ENCODE data around the gene B9D1. TPM values are rescaled to one million over a fixed set of nuclear protein-coding genes. Genes with fewer than 3 reads are reported as not detected.
A peak's percentile ranks its signal among the peaks of the same experiment; 100 is the strongest.

Gene B9D1
- total RNA-seq, 1 donor from 2014 or later: 9.9 TPM

DNA sequence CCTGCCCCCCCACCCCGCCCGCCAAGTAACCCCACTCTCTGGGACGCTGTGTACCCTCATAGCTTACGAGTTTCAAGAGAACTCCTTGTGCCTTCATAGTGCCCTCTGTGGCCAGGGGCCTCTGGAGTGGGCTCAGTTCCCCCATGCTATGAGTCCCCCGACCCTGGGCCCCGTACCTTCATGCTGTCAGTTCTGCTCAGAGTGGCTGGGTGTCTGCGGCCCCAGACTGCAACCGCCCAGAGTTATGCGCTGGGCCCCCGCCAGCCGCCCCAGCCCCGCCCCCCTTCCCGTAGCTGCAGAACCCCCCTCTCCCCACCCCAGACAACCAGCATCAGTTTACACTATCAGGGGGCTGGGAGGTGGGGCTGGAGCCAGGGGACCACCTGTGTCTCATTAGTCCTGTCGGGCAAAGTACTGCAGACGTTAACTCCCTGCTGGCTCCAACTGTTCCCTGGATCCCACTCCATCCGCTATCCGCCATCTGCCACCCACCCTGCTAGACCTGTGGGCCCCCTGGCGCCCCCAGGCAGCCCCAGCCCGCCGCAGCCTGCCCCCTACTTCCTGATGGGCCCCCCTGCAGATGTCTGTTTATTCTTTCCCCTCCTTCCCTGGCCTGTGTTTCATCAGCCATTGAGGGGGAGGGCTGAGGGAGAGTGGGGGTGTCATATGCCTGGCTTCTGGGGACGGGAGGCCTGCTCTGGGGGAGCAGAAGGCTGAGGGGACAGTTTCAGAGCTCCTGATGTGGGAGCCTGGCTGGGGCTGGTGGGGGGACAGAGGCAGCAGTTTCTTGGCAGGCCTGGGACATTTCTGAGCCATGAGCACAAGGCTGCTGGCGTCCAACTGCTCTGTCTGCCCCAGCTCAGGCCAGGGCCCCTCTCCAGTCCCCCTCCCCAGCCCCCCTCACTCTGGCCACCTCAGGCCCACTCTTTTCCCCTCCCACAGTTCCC lies 24.7 kb upstream of the B9D1 start, which contains the start of gene MFAP4:
Gene MFAP4 (minus strand): TSS at position 217 of the 947 bp plus-strand sequence. CDS start 35 bp downstream, at position 182.
- peaks cover 40% of the 10 kb centered on the region for H3K4me1 ChIP-seq
- peak; percentile 14 for ATAC-seq
- H3K27ac ChIP-seq: peak within 1 kb of the TSS; percentile 89
- peak within 1 kb of the TSS; percentile 44 for H3K4me3 ChIP-seq
- no peak for TF ChIP-seq CTCF (IDR thresholded peaks at IDR 0.05)
- peaks cover 27% of the 10 kb centered on the region for H3K36me3 ChIP-seq
- DNase-seq: no peak
- H3K9me3 ChIP-seq: no peaks in the 10 kb centered on the region
- no peaks in the 10 kb centered on the region for H3K27me3 ChIP-seq
- intact Hi-C loops (cut with DNase I): no loop called here

GRCh38 chr17:19386051-19386929 lies 23.8 kb upstream of the B9D1 start:
- intact Hi-C loops (cut with DNase I): no loop called here
- H3K4me1 ChIP-seq: peaks cover 40% of the 10 kb centered on the region
- ATAC-seq: peak; percentile 67

DNA sequence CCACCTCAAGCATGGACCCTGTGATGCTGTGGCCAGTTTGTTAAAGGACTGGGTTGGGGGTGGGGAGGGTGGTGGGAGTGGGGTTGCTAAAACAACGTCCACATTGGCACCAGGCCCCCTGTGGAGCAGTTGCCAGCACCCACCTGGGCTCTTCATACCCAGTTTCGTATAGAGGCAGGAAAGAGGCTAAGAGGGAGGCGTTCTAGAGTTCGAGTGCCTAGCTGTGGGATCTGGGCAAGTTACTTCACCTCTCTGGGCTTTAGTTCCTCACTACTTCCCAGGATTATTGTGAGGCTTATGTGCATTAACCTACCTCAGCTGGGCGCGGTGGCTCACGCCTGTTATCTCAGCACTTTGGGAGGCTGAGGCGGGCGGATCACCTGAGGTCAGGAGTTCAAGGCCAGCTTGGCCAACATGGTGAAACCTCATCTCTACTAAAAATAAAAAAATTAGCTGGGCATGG lies 23.0 kb upstream of the B9D1 start:
- peak overlapping the region; percentile 89 for H3K27ac ChIP-seq
- peaks cover 41% of the 10 kb centered on the region for H3K36me3 ChIP-seq
- intact Hi-C loops (cut with DNase I): no loop called here
- ATAC-seq (no peak), DNase-seq (no peak)
- H3K27me3 ChIP-seq: no peaks in the 10 kb centered on the region
- H3K4me1 ChIP-seq: peaks cover 40% of the 10 kb centered on the region
- TF ChIP-seq CTCF (IDR thresholded peaks at IDR 0.05): no peak
- no peaks in the 10 kb centered on the region for H3K9me3 ChIP-seq
- peak overlapping the region; percentile 44 for H3K4me3 ChIP-seq

More at GRCh38 chr17:19386051-19386929, 23.8 kb upstream of the B9D1 start:
- peaks cover 34% of the 10 kb centered on the region for H3K36me3 ChIP-seq
- H3K9me3 ChIP-seq: no peaks in the 10 kb centered on the region
- no peak for TF ChIP-seq CTCF (IDR thresholded peaks at IDR 0.05)
- peak overlapping the region; percentile 44 for H3K4me3 ChIP-seq
- H3K27ac ChIP-seq: peak overlapping the region; percentile 89
- DNase-seq: peak; percentile 83
- no peaks in the 10 kb centered on the region for H3K27me3 ChIP-seq

DNA sequence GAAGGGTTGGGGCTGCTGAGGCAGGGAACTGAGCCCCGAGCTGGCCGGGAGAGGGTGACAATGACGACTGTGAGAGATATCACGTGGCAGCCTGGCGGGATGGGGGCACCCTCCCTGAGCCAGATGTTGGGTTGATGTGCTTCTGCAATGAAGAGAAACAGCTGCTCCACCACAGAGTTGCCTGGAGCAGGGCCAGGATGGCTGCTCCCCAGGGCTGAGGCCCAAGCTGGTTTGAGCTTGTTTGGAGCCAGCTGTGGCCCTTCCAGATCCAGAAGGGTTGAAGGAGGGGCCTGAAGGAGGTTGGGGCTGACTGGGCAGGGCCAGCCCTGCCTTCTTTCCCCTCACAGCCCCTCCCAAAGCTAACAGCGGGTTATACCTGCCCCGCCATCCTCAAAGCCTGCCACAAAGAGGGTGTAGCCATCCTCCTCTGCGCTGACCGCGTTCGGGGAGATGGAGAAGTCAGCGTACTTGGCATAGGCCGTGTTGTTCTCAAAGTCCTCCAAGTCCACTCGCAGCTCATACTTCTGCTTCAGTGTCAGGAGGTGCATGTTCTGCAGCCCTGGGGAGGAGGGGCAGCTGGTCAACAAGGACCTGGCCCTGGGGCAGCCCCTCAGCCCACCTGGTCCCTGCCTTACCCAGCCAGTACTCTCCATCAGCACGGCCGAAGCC lies 22.3 kb upstream of the B9D1 start:
- H3K36me3 ChIP-seq: peaks cover 48% of the 10 kb centered on the region
- peak; percentile 79 for DNase-seq
- H3K9me3 ChIP-seq: no peaks in the 10 kb centered on the region

More for the DNA sequence above, 22.3 kb upstream of the B9D1 start:
- Histone ChIP-seq H3K4me3 (peak overlapping the region; percentile 44), H3K4me1 (peaks cover 40% of the 10 kb centered on the region), H3K27me3 (no peaks in the 10 kb centered on the region), H3K27ac (peak overlapping the region; percentile 89)
- intact Hi-C loops (cut with DNase I): no loop called here
- ATAC-seq: peak; percentile 58
- no peak for TF ChIP-seq CTCF (IDR thresholded peaks at IDR 0.05)

Data from upper lobe of right lung (tissue), 1 donor.